ENCODE data around the gene CCDC183. TPM values are rescaled to one million over a fixed set of nuclear protein-coding genes. Genes with fewer than 3 reads are reported as not detected.
"Not testable (repeated sequence)": the region's sequence is repeated elsewhere in the genome, so short reads cannot be mapped to it uniquely, and the experiment has no call there.

Gene CCDC183
- polyA plus RNA-seq, 1 donor (not counting 4 experiments of a cell fraction or from before 2014, with no cell fraction given), result 0.03 TPM

DNA sequence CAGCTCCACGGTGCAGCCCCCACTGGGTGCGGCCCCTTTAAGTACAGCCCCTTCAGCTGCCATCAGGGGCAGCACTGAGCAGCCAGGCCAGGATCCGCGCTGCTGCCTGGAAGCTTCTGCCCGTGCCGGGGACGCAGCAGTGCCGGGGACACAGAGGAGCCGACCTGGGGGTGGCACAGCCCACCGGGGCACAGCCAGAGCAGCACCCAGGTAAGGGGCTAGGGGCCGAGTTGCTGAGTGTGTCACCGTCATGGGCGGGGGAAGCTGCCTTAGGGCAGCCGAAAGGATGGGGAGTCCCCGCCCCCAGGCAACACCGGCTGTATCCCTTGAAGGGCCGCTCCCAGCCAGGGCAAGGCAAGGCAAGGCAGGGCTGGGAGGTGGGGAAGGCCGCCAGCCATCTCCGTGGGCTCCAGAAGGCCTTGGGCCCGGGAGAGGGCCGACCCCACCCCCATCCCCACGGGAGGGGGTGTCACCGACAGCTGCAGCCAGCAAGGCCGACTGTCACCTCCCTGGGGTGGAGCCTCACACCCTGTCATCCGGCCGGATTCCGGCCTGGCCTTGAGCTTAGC is 46.3 kb downstream of the CCDC183 start, which contains the start of gene AJM1:
AJM1 (plus strand) TSS at position 99 of the 569 bp plus-strand sequence. CDS start 1,937 bp downstream, outside the sequence.
- H3K9me3 ChIP-seq (ENCODE audit: control insufficient read depth, low read depth, low read length); H3K36me3 ChIP-seq (ENCODE audit: control insufficient read depth in 2 of 2, extremely low read depth in 1 of 2, insufficient read depth in 2 of 2, low read length in 2 of 2); H3K4me1 ChIP-seq (ENCODE audit: control insufficient read depth, extremely low read depth, insufficient read depth, low read length); H4K20me1 ChIP-seq (ENCODE audit: control insufficient read depth, extremely low read depth, insufficient read depth, low read length); H2AFZ ChIP-seq (ENCODE audit: control insufficient read depth, low read length); H3K9ac ChIP-seq (ENCODE audit: control insufficient read depth, extremely low read depth, insufficient read depth, low read length); H3K79me2 ChIP-seq (ENCODE audit: control insufficient read depth, insufficient read depth, low read length); FAIRE-seq; DNase-seq (ENCODE audit: low read depth, low spot score); H3K27ac ChIP-seq (ENCODE audit: control insufficient read depth, insufficient read depth, low read length); H3K4me3 ChIP-seq (ENCODE audit: control insufficient read depth in 2 of 3, extremely low read depth in 1 of 3, insufficient read depth in 2 of 3, low read depth in 1 of 3, low read length in 3 of 3); H3K9me1 ChIP-seq (ENCODE audit: control insufficient read depth, extremely low read depth, insufficient read depth, low read length); dilution Hi-C loops (cut with MboI; ENCODE audit: extremely low pct_ligation_motif_present, low sequenced_read_pairs): not testable (repeated sequence)
- TF ChIP-seq CTCF (optimal IDR thresholded peaks at IDR 0.05 in 1 of 3, IDR thresholded peaks at IDR 0.05 in 1 of 3, conservative IDR thresholded peaks at IDR 0.05 in 1 of 3; ENCODE audit: extremely low read depth in 1 of 3, insufficient read depth in 2 of 3, low read length in 3 of 3), result peak; percentile 71 to 92 (median 73)
- H3K4me2 ChIP-seq (ENCODE audit: control insufficient read depth, extremely low read depth, insufficient read depth, low read depth, low read length), result peak within 1 kb of the TSS; percentile 70
- peaks cover 35% of the 10 kb centered on the region for H3K27me3 ChIP-seq (ENCODE audit: control insufficient read depth, extremely low read depth, insufficient read depth, low read length)

DNA sequence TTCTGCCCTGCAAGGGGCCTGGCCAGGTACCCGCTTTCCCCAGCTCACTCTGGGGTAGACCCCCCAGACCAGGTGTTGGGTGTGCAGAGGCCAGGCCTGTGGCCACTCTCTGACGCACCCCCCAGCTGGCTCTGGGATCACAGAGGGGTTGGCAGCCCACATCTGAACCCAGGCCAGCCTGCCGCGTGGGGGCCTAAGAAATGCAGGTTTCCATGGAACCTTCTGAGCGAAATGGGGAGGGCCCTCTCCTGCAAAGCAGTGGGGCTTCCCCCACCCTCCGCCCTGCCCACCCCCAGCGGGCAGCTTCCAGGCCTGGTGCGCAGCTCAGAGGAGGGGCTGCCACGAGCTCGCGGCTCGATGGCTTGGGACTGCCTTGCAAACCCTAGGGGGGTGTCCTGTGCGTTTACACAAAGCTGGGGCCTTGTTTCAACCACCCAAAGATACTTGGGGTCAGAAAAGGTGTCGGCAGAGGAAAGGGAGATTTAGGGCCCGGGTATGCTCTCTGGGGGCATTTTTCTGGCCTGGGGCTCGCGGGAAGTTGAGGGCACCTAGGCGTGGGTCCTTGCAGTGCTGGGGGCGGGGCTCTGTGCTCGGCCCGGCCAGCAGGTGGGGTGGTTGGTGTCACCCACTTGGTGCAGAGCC is 47.1 kb downstream of the CCDC183 start:
- H4K20me1 ChIP-seq (ENCODE audit: control insufficient read depth, extremely low read depth, insufficient read depth, low read length); H3K36me3 ChIP-seq (ENCODE audit: control insufficient read depth in 2 of 2, extremely low read depth in 1 of 2, insufficient read depth in 2 of 2, low read length in 2 of 2); H3K4me2 ChIP-seq (ENCODE audit: control insufficient read depth, extremely low read depth, insufficient read depth, low read depth, low read length); DNase-seq (ENCODE audit: low read depth, low spot score); FAIRE-seq; dilution Hi-C loops (cut with MboI; ENCODE audit: extremely low pct_ligation_motif_present, low sequenced_read_pairs); H3K4me1 ChIP-seq (ENCODE audit: control insufficient read depth, extremely low read depth, insufficient read depth, low read length); H3K79me2 ChIP-seq (ENCODE audit: control insufficient read depth, insufficient read depth, low read length); H3K27ac ChIP-seq (ENCODE audit: control insufficient read depth, insufficient read depth, low read length); H3K4me3 ChIP-seq (ENCODE audit: control insufficient read depth in 2 of 3, extremely low read depth in 1 of 3, insufficient read depth in 2 of 3, low read depth in 1 of 3, low read length in 3 of 3); H3K9ac ChIP-seq (ENCODE audit: control insufficient read depth, extremely low read depth, insufficient read depth, low read length); H3K9me1 ChIP-seq (ENCODE audit: control insufficient read depth, extremely low read depth, insufficient read depth, low read length); H2AFZ ChIP-seq (ENCODE audit: control insufficient read depth, low read length); H3K9me3 ChIP-seq (ENCODE audit: control insufficient read depth, low read depth, low read length): not testable (repeated sequence)
- peaks cover 43% of the 10 kb centered on the region for H3K27me3 ChIP-seq (ENCODE audit: control insufficient read depth, extremely low read depth, insufficient read depth, low read length)
